ENCODE data around the gene PTPN14. TPM values are rescaled to one million over a fixed set of nuclear protein-coding genes. Genes with fewer than 3 reads are reported as not detected.

PTPN14 gene
- total RNA-seq, 1 experiment from 2014 or later, result 76.4 TPM

DNA sequence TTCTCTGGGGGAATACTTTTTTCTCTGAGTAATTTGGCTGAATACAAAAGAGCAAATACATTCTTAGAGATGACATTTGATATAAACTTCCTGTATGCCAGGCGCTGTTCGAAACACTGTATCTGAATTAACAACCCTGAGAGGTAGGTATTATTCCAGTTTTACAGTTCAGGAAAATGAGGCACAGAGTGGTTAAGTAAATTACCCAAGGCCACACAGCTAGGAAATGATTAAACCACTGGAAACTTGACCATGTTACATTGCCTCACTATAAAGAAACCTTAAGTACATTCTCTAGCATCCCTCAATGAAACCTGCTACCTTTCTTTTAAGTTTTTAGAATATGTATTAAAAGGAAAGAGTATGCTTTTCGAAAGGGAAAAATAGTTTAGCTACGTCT is 215.8 kb downstream of the PTPN14 start:
- no peaks in the 10 kb centered on the region for H3K79me2 ChIP-seq (ENCODE audit: insufficient read depth, low read length)
- H4K5ac ChIP-seq (ENCODE audit: insufficient read length, low read depth, low read length), result no peak overlapping the region
- H2BK15ac ChIP-seq (ENCODE audit: low read depth, low read length), result no peak overlapping the region
- no peak overlapping the region for H3K14ac ChIP-seq (ENCODE audit: insufficient read depth, low read length)
- H2BK5ac ChIP-seq (ENCODE audit: insufficient read length, low read length), result no peak overlapping the region
- H3K4me2 ChIP-seq (ENCODE audit: insufficient read depth, insufficient read length, low read length), result no peak overlapping the region
- no peaks in the 10 kb centered on the region for H3K79me1 ChIP-seq (ENCODE audit: insufficient read depth, low read depth, low read length, poor library complexity, severe bottlenecking)
- Mint-ChIP-seq H3K27ac (no peak overlapping the region), H3K4me1 (peaks cover 33 to 36% of the 10 kb centered on the region in 2 experiments), H3K4me3 (no peak overlapping the region), H3K27me3 (ENCODE audit: low read depth) (no peaks in the 10 kb centered on the region), H3K36me3 (ENCODE audit: insufficient read depth in 1 of 3, low read depth in 3 of 3) (no peaks in the 10 kb centered on the region; a peak in 2 of 7 replicates), H3K9me3 (no peaks in the 10 kb centered on the region)
- no peak overlapping the region for H3T11ph ChIP-seq (ENCODE audit: low read length)
- no peaks in the 10 kb centered on the region for H3K23me2 ChIP-seq (ENCODE audit: insufficient read length, low read depth, low read length, poor library complexity, severe bottlenecking)
- H3K23ac ChIP-seq (ENCODE audit: insufficient read length, low read depth, low read length), result no peak overlapping the region
- peaks cover 3% of the 10 kb centered on the region for H3K4me1 ChIP-seq (ENCODE audit: insufficient read depth, low read length)
- H2BK12ac ChIP-seq (ENCODE audit: insufficient read length, low read depth, low read length), result no peak overlapping the region
- no peaks in the 10 kb centered on the region for H4K20me1 ChIP-seq (ENCODE audit: control insufficient read depth, insufficient read depth, insufficient read length)
- no peak overlapping the region for H4K8ac ChIP-seq (replicated peaks; ENCODE audit: insufficient read length, low read depth, low read length)
- no peak overlapping the region for H2BK20ac ChIP-seq (ENCODE audit: low read depth, low read length, poor library complexity, severe bottlenecking)
- no peak overlapping the region for H3K56ac ChIP-seq (ENCODE audit: insufficient read length, low read depth, low read length)
- no peak overlapping the region for H2AFZ ChIP-seq (ENCODE audit: low read length)
- H3K27me3 ChIP-seq (ENCODE audit: insufficient read depth, low read length), result no peaks in the 10 kb centered on the region
- DNase-seq, result no peak
- no peak overlapping the region for H3K4ac ChIP-seq (ENCODE audit: low read depth, low read length)
- no CpG with 5 or more reads among the region's 4 CpGs for WGBS (ENCODE audit: extremely low coverage, insufficient read length, low lambda C conversion rate)
- no peak overlapping the region for H3K9ac ChIP-seq (ENCODE audit: extremely low read depth, insufficient read length, low read length)
- H3K9me3 ChIP-seq (ENCODE audit: control insufficient read depth, low read depth, low read length), result no peaks in the 10 kb centered on the region
- H2BK120ac ChIP-seq (ENCODE audit: low read depth, low read length, poor library complexity, severe bottlenecking), result no peak overlapping the region
- no peak overlapping the region for H4K91ac ChIP-seq (ENCODE audit: insufficient read length, low read depth, low read length)
- H3K27ac ChIP-seq (ENCODE audit: insufficient read length, low read depth, low read length), result no peak overlapping the region
- no peak overlapping the region for H3K18ac ChIP-seq (ENCODE audit: insufficient read length, low read depth, low read length)
- TF ChIP-seq, protein P1, sequence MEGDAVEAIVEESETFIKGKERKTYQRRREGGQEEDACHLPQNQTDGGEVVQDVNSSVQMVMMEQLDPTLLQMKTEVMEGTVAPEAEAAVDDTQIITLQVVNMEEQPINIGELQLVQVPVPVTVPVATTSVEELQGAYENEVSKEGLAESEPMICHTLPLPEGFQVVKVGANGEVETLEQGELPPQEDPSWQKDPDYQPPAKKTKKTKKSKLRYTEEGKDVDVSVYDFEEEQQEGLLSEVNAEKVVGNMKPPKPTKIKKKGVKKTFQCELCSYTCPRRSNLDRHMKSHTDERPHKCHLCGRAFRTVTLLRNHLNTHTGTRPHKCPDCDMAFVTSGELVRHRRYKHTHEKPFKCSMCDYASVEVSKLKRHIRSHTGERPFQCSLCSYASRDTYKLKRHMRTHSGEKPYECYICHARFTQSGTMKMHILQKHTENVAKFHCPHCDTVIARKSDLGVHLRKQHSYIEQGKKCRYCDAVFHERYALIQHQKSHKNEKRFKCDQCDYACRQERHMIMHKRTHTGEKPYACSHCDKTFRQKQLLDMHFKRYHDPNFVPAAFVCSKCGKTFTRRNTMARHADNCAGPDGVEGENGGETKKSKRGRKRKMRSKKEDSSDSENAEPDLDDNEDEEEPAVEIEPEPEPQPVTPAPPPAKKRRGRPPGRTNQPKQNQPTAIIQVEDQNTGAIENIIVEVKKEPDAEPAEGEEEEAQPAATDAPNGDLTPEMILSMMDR (conservative IDR thresholded peaks at IDR 0.05), result no peak
- no peak overlapping the region for H2AK5ac ChIP-seq (ENCODE audit: insufficient read length, low read length)
